ENCODE results near the gene IKBIP. TPM values are rescaled to one million over a fixed set of nuclear protein-coding genes. Genes with fewer than 3 reads are reported as not detected.
A peak's percentile ranks its signal among the peaks of the same experiment; 100 is the strongest.
"Not testable (repeated sequence)": the region's sequence is repeated elsewhere in the genome, so short reads cannot be mapped to it uniquely, and the experiment has no call there.

The IKBIP gene
- total and polyA plus RNA-seq, 8 donors, result 1.4 to 8.0 (median 4.2) TPM

GRCh38 chr12:98646294-98647090 is 1.9 kb upstream of the IKBIP start:
- Histone ChIP-seq H3K27me3 (no peaks in the 10 kb centered on the region), H3K36me3 (peaks cover 0 to 8% (median 0%) of the 10 kb centered on the region in 3 donors), H3K27ac (peak overlapping the region in 1 of 4 donors; percentile 88), H3K4me3 (peak overlapping the region; percentile 78 to 97 (median 89)), H3K9me3 (no peaks in the 10 kb centered on the region), H3K4me1 (peaks cover 4 to 17% (median 7%) of the 10 kb centered on the region in 3 donors)
- no peak for ATAC-seq
- FAIRE-seq, result no peak
- intact Hi-C loops (cut with DNase I), result no loop called here
- no peak for DNase-seq
- WGBS, 2 donors, result 10 to 12% methylated on average over 8 of the region's 8 CpGs
- TF ChIP-seq, protein P1, sequence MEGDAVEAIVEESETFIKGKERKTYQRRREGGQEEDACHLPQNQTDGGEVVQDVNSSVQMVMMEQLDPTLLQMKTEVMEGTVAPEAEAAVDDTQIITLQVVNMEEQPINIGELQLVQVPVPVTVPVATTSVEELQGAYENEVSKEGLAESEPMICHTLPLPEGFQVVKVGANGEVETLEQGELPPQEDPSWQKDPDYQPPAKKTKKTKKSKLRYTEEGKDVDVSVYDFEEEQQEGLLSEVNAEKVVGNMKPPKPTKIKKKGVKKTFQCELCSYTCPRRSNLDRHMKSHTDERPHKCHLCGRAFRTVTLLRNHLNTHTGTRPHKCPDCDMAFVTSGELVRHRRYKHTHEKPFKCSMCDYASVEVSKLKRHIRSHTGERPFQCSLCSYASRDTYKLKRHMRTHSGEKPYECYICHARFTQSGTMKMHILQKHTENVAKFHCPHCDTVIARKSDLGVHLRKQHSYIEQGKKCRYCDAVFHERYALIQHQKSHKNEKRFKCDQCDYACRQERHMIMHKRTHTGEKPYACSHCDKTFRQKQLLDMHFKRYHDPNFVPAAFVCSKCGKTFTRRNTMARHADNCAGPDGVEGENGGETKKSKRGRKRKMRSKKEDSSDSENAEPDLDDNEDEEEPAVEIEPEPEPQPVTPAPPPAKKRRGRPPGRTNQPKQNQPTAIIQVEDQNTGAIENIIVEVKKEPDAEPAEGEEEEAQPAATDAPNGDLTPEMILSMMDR (IDR thresholded peaks at IDR 0.05), result peak in 1 of 4 donors; percentile 11

- 1% methylated on average over 24 of the region's 24 CpGs for WGBS, 2 donors
- H3K27me3 ChIP-seq, result no peaks in the 10 kb centered on the region
- no peaks in the 10 kb centered on the region for H3K9me3 ChIP-seq
- ATAC-seq (peak; percentile 26 to 39 (median 34)), DNase-seq (peak in 1 of 6 donors; percentile 35), FAIRE-seq (no peak)
- H3K27ac ChIP-seq, result peak overlapping the region; percentile 62 to 92 (median 78)
- TF ChIP-seq, protein P1 (IDR thresholded peaks at IDR 0.05), result no peak
- peaks cover 0 to 8% (median 0%) of the 10 kb centered on the region in 3 donors for H3K36me3 ChIP-seq
- H3K4me3 ChIP-seq, result peak overlapping the region; percentile 78 to 97 (median 89)
- H3K4me1 ChIP-seq, result peaks cover 4 to 17% (median 7%) of the 10 kb centered on the region in 3 donors
- intact Hi-C loops (cut with DNase I), result no loop called here
These were observed 1.0 kb upstream of the IKBIP start for GRCh38 chr12:98645572-98646067.

DNA sequence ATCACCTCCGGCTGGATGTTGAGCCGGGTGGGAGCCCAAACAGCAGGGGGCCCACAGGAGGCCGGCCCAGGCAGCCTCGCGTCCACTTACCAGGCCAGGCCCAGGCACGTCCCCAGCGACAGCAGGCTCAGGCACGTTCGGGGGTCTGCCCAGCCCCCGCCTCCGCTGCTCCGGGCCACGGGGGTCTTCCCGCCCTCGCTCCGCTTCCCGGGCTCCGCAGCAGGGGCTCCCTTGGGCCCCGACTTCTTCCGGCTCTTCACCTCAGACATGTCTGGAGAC is 216 bp downstream of the IKBIP start:
- WGBS, 2 donors, result 1% methylated on average over 20 of the region's 20 CpGs
- no peaks in the 10 kb centered on the region for H3K36me3 ChIP-seq
- DNase-seq (no peak), ATAC-seq (peak; percentile 7 to 29 (median 25)), FAIRE-seq (no peak)
- H3K27me3 ChIP-seq, result no peaks in the 10 kb centered on the region
- H3K9me3 ChIP-seq, result no peaks in the 10 kb centered on the region
- intact Hi-C loops (cut with DNase I), result no loop called here
- peaks cover 4 to 17% (median 7%) of the 10 kb centered on the region in 3 donors for H3K4me1 ChIP-seq
- peak overlapping the region; percentile 78 to 97 (median 89) for H3K4me3 ChIP-seq
- peak overlapping the region; percentile 54 to 92 (median 75) for H3K27ac ChIP-seq
- TF ChIP-seq, protein P1 (IDR thresholded peaks at IDR 0.05), result no peak

DNA sequence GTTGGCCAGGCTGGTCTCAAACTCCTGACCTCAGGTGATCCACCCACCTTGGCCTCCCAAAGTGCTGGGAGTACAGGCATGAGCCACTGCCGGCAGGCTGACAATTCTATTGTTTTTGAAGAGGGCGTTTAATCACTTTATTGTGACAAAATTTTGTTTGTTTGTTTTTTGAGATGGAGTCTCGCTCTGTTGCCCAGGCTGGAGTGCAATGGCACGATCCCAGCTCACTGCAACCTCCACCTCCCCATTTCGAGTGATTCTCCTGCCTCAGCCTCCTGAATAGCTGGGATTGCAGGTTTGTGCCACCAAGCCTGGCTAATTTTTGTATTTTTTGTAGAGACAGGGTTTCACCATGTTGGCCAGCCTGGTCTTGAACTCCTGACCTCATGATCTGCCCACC is 1.8 kb downstream of the IKBIP start:
- H3K36me3 ChIP-seq; H3K4me3 ChIP-seq; FAIRE-seq; H3K9me3 ChIP-seq; DNase-seq; H3K27me3 ChIP-seq; ATAC-seq; intact Hi-C loops (cut with DNase I); H3K27ac ChIP-seq: not testable (repeated sequence)
- H3K4me1 ChIP-seq, result peaks cover 4 to 17% (median 7%) of the 10 kb centered on the region in 3 donors
- 91 to 93% methylated on average over 5 of the region's 5 CpGs for WGBS, 2 donors

DNA sequence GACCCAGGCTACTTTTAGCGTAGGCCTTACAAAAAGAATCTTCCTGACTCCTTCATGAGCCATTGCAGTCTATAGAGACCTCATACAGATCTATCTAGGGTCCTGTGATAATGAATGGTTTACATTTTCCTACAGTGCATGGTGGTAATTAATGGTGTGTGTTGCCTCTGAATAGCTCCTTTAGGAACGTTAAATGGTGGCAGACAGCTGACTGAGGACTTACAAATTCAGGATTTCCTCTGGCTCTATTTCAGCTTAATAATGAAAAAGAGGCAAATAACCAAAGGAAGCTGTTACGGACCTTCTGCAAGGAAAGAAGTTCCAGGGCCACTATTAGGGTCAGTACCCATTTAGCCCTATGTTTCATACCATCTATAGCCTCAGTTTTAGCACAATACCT is 5.1 kb downstream of the IKBIP start:
- H3K27me3 ChIP-seq, result no peaks in the 10 kb centered on the region
- WGBS, 2 donors, result 85 to 86% methylated on average over 3 of the region's 3 CpGs
- no peak overlapping the region for H3K4me3 ChIP-seq
- TF ChIP-seq, protein P1 (IDR thresholded peaks at IDR 0.05), result no peak
- H3K9me3 ChIP-seq, result no peaks in the 10 kb centered on the region
- ATAC-seq, result no peak
- intact Hi-C loops (cut with DNase I), result no loop called here
- no peak for FAIRE-seq
- DNase-seq, result no peak
- no peaks in the 10 kb centered on the region for H3K36me3 ChIP-seq
- peaks cover 0 to 7% (median 0%) of the 10 kb centered on the region in 3 donors for H3K4me1 ChIP-seq
- no peak overlapping the region for H3K27ac ChIP-seq

Measured in pancreas (tissue), 10 donors.